NCI-H82 (cell line): ENCODE results near the gene POC5.
A peak's percentile ranks its signal among the peaks of the same experiment; 100 is the strongest.
"Not testable (repeated sequence)": the region's sequence is repeated elsewhere in the genome, so short reads cannot be mapped to it uniquely, and the experiment has no call there.

Experiments used
- DNase-seq: peaks from one replicate; lab custom pipeline; 2025; lab: John Stamatoyannopoulos, UW

Gene POC5

GRCh38 chr5:75701856-75702255 lies 15.4 kb downstream of the POC5 start:
- DNase-seq, result no peak

- DNase-seq, result not testable (repeated sequence)
Observed at GRCh38 chr5:75695472-75696351, 21.5 kb downstream of the POC5 start.

GRCh38 chr5:75694781-75695180 lies 22.5 kb downstream of the POC5 start:
- DNase-seq, result no peak

- DNase-seq, result no peak
Observed at GRCh38 chr5:75690669-75691068, 26.6 kb downstream of the POC5 start.

- DNase-seq, result no peak
Observed at GRCh38 chr5:75686480-75686879, 30.8 kb downstream of the POC5 start.

- DNase-seq, result no peak
Observed at GRCh38 chr5:75685141-75685540, 32.1 kb downstream of the POC5 start.

GRCh38 chr5:75681125-75681830 lies 36.0 kb downstream of the POC5 start:
- peak; percentile 56 for DNase-seq

- DNase-seq, result no peak
Observed at GRCh38 chr5:75678155-75678554, 39.1 kb downstream of the POC5 start.

GRCh38 chr5:75677607-75678006 lies 39.6 kb downstream of the POC5 start:
- DNase-seq, result no peak

GRCh38 chr5:75675783-75676182 lies 41.5 kb downstream of the POC5 start:
- DNase-seq, result no peak

- DNase-seq, result no peak
Observed at GRCh38 chr5:75672616-75673015, 44.6 kb downstream of the POC5 start.

GRCh38 chr5:75671506-75671905 lies 45.7 kb downstream of the POC5 start:
- no peak for DNase-seq

- DNase-seq, result no peak
Observed at GRCh38 chr5:75670577-75670976, 46.7 kb downstream of the POC5 start.

- DNase-seq, result no peak
Observed at GRCh38 chr5:75668977-75669689, 48.1 kb downstream of the POC5 start.

- no peak for DNase-seq
Observed at GRCh38 chr5:75668445-75668844, 48.8 kb downstream of the POC5 start.

GRCh38 chr5:75667586-75667985 lies 49.7 kb downstream of the POC5 start:
- DNase-seq, result peak; percentile 21

- DNase-seq, result peak; percentile 11
Observed at GRCh38 chr5:75666801-75667200, 50.4 kb downstream of the POC5 start.

GRCh38 chr5:75664979-75665378 lies 52.3 kb downstream of the POC5 start:
- DNase-seq, result no peak

GRCh38 chr5:75663579-75664284 lies 53.5 kb downstream of the POC5 start:
- no peak for DNase-seq

GRCh38 chr5:75662061-75662460 lies 55.2 kb downstream of the POC5 start:
- DNase-seq, result no peak

GRCh38 chr5:75660678-75661465 lies 56.4 kb downstream of the POC5 start:
- no peak for DNase-seq
